Measurements from ENCODE around the gene OSBP2.

GRCh38 chr22:30806391-30806861 is 111.8 kb downstream of the OSBP2 start:
- TF ChIP-seq CTCF (IDR thresholded peaks at IDR 0.05), result no peak
- no peak for TF ChIP-seq EP300 (IDR thresholded peaks at IDR 0.05)
- TF ChIP-seq POLR2A (IDR thresholded peaks at IDR 0.05), result no peak
